AG04450 (cell line): Measurements from ENCODE around the gene PCNX2. TPM values are rescaled to one million over a fixed set of nuclear protein-coding genes. Genes with fewer than 3 reads are reported as not detected.

Experiments
- CTCF ChIA-PET: fragments of 300-600, 350-600 bp; formaldehyde crosslinking; extraction: SDS; loops from one replicate; lab custom pipeline; 2022; ENCODE audit warnings: antibody characterized with exemption, inconsistent platforms; lab: Charles Lee
- POLR2A ChIA-PET: fragments of 350-600 bp; formaldehyde crosslinking; extraction: SDS; loops from one replicate; lab custom pipeline; 2021; ENCODE audit warnings: antibody characterized with exemption, inconsistent platforms; lab: Yijun Ruan, JAX
- DNase-seq: peaks from one replicate; pipeline ENCODE4 v3.0.0-alpha.2; 2011; ENCODE audit warnings: low read depth, low spot score
- H3K27ac ChIP-seq: one replicate; pipeline ENCODE4 v1.5.1; 2012; ENCODE audit warnings: low read depth, low read length, control low read depth
- H3K27me3 ChIP-seq: one replicate; pipeline ENCODE4 v1.6.0; 2012; ENCODE audit warnings: low read length; ENCODE audit not compliant: control insufficient read depth, insufficient read depth
- H3K4me3 ChIP-seq: 2 replicates; pipeline ENCODE4 v1.5.1; 2011; ENCODE audit warnings: mild to moderate bottlenecking, low read depth, low read length, control low read depth
- H3K9me3 ChIP-seq: 2 replicates; pipeline ENCODE4 v1.5.1; 2012; ENCODE audit warnings: low read length; ENCODE audit not compliant: control insufficient read depth, insufficient read depth
- polyA minus RNA-seq: library from RNA; depleted of rRNA, polyadenylated mRNA; stranded (reverse); fragments of >200 nt; gene quantifications from 2 replicates; pipeline ENCODE4 v1.2.3, GENCODE V29; 2011; rRNA and poly(A)+ RNA removed
- polyA plus RNA-seq: library from polyadenylated mRNA; depleted of rRNA; stranded (reverse); fragments of >200 nt; gene quantifications from 2 replicates; pipeline ENCODE4 v1.2.3, GENCODE V29; 2011; rRNA removed
- TF ChIP-seq, protein P1 (sequence below): IDR thresholded peaks from 2 replicates; pipeline ENCODE4 v1.5.1; 2011; ENCODE audit warnings: low read depth, low read length, control low read depth, inconsistent platforms

The PCNX2 gene, protein sequence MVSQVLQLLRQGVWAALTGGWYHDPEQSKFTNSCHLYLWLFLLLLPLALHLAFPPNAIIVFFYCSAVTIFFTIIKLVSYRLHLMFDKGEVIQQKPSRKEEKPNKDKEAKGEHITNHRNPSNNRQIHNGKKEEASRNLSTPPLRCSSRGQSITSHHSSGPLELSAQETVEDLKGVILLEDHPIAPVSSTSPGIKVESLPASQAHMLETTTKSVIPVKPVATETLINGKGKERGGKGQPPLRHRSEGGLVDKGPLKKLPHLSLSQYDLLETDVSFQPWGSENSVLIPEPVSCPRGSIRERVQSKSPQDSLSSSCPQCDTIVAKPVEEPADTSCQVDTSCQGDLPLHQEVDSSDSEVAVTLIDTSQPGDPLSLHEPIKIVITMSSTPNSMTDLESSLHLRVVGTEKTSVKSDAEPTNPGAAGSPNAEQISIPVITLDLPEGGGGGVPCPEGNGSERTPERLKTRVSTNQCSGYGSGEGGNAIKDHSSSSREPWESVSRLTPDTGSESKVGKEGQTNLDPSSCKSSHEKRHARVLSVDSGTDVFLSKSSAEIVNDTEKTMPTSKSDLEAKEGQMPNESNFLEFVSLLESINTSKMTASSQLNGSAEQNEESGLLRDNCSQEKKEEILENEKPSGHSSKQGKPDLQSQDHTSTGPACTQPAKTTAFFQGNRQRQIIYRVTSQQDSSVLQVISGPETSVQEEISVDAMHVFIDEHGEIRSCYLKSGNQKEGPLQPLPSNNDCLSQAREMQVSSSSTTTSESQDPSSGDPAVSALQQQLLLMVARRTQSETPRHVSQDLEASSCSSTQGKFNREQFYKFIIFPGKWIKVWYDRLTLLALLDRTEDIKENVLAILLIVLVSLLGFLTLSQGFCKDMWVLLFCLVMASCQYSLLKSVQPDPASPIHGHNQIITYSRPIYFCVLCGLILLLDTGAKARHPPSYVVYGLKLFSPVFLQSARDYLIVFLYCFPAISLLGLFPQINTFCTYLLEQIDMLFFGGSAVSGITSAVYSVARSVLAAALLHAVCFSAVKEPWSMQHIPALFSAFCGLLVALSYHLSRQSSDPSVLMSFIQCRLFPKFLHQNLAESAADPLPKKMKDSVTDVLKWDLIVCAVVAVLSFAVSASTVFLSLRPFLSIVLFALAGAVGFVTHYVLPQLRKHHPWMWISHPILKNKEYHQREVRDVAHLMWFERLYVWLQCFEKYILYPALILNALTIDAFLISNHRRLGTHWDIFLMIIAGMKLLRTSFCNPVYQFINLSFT (N-terminal part only)
- 29.8 and 32.3 TPM in 2 replicates for polyA plus RNA-seq
- 138 and 145 TPM in 2 replicates for polyA minus RNA-seq

DNA sequence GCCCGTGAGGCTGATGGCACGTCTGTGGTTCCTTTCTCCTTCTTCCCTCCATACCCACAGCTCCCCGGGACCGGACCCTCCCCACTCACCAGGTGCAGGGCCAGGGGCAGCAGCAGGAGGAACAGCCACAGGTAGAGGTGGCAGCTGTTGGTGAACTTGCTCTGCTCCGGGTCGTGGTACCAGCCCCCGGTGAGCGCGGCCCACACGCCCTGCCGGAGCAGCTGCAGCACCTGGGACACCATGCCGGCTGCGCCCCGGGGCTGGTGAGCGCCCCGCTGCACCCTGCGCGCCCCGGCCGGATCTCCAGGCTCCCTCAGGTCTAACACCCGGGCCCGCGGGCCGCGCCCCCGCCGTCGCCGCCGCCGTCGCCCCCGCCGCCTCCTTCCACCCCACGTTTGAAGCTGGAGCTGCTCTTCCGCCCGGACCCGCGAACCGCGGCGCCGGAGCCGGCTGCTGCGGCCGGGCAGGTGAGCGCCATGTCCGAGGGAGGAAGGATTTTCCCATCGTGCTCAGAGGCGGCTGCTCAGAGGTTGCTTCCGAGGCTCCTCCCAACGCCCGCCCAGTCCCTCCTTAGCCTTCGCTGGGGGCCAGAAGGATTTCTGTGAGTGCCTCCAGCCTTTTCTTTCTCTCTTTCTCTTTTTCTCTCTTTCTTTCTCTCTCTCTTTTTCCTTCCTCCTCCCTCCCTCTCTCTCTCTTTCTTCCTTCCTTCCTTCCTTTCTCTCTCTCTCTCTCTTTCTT lies at the start of gene PCNX2:
Gene PCNX2 (minus strand): TSS at position 489 of the 738 bp plus-strand sequence. CDS start 247 bp downstream, at position 242.
- TF ChIP-seq, protein P1, sequence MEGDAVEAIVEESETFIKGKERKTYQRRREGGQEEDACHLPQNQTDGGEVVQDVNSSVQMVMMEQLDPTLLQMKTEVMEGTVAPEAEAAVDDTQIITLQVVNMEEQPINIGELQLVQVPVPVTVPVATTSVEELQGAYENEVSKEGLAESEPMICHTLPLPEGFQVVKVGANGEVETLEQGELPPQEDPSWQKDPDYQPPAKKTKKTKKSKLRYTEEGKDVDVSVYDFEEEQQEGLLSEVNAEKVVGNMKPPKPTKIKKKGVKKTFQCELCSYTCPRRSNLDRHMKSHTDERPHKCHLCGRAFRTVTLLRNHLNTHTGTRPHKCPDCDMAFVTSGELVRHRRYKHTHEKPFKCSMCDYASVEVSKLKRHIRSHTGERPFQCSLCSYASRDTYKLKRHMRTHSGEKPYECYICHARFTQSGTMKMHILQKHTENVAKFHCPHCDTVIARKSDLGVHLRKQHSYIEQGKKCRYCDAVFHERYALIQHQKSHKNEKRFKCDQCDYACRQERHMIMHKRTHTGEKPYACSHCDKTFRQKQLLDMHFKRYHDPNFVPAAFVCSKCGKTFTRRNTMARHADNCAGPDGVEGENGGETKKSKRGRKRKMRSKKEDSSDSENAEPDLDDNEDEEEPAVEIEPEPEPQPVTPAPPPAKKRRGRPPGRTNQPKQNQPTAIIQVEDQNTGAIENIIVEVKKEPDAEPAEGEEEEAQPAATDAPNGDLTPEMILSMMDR, result no peak
- H3K27me3 ChIP-seq, result no peaks in the 10 kb centered on the region
- H3K27ac ChIP-seq, result peak within 1 kb of the TSS; percentile 25
- CTCF ChIA-PET, result interaction anchor here (1.4 kb wide), 1 partner anchor 10 kb away, joined by 9 read pairs; no protein-coding TSS in a partner anchor
- POLR2A ChIA-PET, result no interaction called here
- no peaks in the 10 kb centered on the region for H3K9me3 ChIP-seq
- H3K4me3 ChIP-seq, result peak within 1 kb of the TSS; percentile 99
- peak; percentile 13 for DNase-seq

DNA sequence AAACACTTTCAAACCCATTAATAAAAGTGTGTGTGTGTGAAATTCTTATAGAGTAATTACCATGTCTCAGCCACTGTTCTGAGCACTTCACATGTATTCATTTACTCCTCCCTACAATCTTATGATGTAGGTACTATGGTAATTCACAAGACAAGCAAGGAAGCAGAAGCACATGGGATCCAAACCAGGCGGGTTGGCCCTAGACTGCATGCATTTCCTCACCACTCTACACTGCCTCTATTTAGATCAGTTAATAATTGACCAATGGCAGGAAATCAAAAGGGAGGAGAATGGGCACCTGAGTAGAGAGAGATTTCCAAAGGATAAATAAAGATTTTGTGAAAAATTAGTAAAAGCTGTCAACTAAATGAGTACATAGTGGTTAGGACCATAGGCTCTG lies 47.7 kb upstream of the PCNX2 start:
- POLR2A ChIA-PET, result no interaction called here
- CTCF ChIA-PET, result no interaction called here
- Histone ChIP-seq H3K9me3 (no peaks in the 10 kb centered on the region), H3K4me3 (no peak overlapping the region), H3K27me3 (no peaks in the 10 kb centered on the region), H3K27ac (no peak overlapping the region)
- TF ChIP-seq, protein P1, result no peak
- DNase-seq, result no peak

DNA sequence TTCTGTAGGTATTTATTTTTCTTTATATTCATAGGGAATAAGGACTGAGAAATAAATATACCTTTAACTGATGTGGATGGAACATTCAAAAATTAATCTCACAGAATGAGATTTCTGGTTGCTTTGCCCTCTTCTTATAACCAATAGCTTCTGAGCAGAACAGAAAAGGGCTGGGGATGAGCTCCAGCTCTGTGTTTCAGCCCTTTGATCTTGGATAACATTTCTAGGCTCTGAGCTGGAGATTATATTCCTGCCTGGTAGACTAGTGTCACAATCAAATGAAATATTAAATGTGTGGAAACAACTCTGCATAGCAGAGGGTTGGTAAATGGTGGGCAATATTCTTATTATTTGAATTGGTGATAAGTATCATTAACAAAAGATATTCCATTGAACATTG lies 46.6 kb upstream of the PCNX2 start:
- no peak for DNase-seq
- no peak overlapping the region for H3K4me3 ChIP-seq
- H3K27me3 ChIP-seq, result no peaks in the 10 kb centered on the region
- TF ChIP-seq, protein P1, result no peak
- POLR2A ChIA-PET, result no interaction called here
- no peaks in the 10 kb centered on the region for H3K9me3 ChIP-seq
- no peak overlapping the region for H3K27ac ChIP-seq
- CTCF ChIA-PET, result interaction anchor here (1.0 kb wide), 1 partner anchor 22 kb away, joined by 5 read pairs; no protein-coding TSS in a partner anchor

DNA sequence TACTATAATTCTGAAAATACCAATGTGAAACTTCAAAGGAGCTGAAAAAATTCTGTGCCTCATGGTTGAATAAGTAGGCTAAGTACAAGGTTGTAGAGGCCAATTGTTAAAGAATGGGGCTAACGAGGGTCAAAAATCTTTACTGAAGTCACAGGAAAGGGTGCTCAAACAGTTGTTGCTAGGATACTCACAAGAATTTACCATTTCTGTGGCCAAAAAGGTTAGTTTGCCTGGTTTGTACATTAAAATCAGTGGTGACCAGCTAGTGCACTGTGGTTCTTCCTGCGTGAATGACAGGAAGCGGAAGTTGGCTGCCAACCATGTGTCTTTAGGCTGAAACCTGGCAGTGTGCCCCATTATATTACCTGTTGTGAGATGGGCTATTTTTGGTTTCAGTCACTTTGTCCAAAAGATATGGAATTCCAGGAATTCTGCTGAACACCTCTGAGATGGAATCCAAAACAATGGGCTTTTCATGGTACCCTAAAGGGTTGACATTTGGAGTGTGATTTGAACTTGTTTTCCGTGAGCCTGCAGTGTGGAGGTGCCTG lies 45.5 kb upstream of the PCNX2 start:
- ChIA-PET POLR2A (no interaction called here), CTCF (interaction anchor here (1.2 kb wide), 1 partner anchor 23 kb away, joined by 3 read pairs; no protein-coding TSS in a partner anchor)
- H3K9me3 ChIP-seq, result no peaks in the 10 kb centered on the region
- no peak overlapping the region for H3K4me3 ChIP-seq
- TF ChIP-seq, protein P1, result no peak
- no peak for DNase-seq
- H3K27me3 ChIP-seq, result no peaks in the 10 kb centered on the region
- no peak overlapping the region for H3K27ac ChIP-seq
